Measurements from ENCODE around the gene EPB41L4A. TPM values are rescaled to one million over a fixed set of nuclear protein-coding genes. Genes with fewer than 3 reads are reported as not detected.

Gene EPB41L4A
- total RNA-seq, 1 donor from 2014 or later, result 27.5 TPM

- Histone ChIP-seq H3K4me1 (no peaks in the 10 kb centered on the region), H3K4me3 (no peak overlapping the region), H3K9me3 (no peaks in the 10 kb centered on the region), H3K27ac (no peak overlapping the region), H3K27me3 (no peaks in the 10 kb centered on the region), H3K36me3 (no peaks in the 10 kb centered on the region)
- DNase-seq (ENCODE audit: extremely low spot score in 2 of 2), result no peak
- TF ChIP-seq POLR2A (IDR thresholded peaks at IDR 0.05) (no peak), POLR2AphosphoS5 (IDR thresholded peaks at IDR 0.05; ENCODE audit: insufficient read depth in 1 of 2, low read depth in 1 of 2) (no peak), CTCF (IDR thresholded peaks at IDR 0.05) (no peak)
- intact Hi-C loops (cut with DNase I), result no loop called here
Measured at GRCh38 chr5:112121258-112121657, 297.8 kb downstream of the EPB41L4A start.

GRCh38 chr5:112119969-112120368 is 299.1 kb downstream of the EPB41L4A start:
- intact Hi-C loops (cut with DNase I), result no loop called here
- TF ChIP-seq POLR2A (IDR thresholded peaks at IDR 0.05), result no peak
- no peak for TF ChIP-seq POLR2AphosphoS5 (IDR thresholded peaks at IDR 0.05; ENCODE audit: insufficient read depth in 1 of 2, low read depth in 1 of 2)
- no peak for TF ChIP-seq CTCF (IDR thresholded peaks at IDR 0.05)
- no peaks in the 10 kb centered on the region for H3K36me3 ChIP-seq
- no peaks in the 10 kb centered on the region for H3K27me3 ChIP-seq
- no peak overlapping the region for H3K27ac ChIP-seq
- H3K4me1 ChIP-seq, result no peaks in the 10 kb centered on the region
- no peak overlapping the region for H3K4me3 ChIP-seq
- DNase-seq (ENCODE audit: extremely low spot score in 2 of 2), result no peak
- H3K9me3 ChIP-seq, result no peaks in the 10 kb centered on the region

DNA sequence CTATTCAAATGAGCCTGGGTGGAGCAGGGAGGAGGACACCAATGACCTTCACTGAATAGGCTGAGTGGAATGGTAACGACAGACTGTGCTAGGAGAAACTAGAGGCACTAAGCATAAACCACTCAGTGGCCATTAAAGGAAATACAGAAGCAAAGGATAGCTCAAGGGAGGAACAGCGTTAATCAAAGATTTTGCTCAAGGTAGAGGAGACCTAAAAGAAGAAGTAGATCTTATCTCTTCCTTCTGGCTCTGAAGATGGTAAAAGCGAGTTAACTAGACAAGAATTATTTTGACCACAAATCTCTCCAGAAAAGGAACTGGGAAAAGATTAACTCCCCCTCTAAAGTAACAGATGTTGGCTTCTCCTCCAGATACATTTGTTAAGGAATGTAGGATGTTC is 299.6 kb downstream of the EPB41L4A start:
- TF ChIP-seq CTCF (IDR thresholded peaks at IDR 0.05) (no peak), POLR2A (IDR thresholded peaks at IDR 0.05) (no peak), POLR2AphosphoS5 (IDR thresholded peaks at IDR 0.05; ENCODE audit: insufficient read depth in 1 of 2, low read depth in 1 of 2) (no peak)
- H3K27me3 ChIP-seq, result no peaks in the 10 kb centered on the region
- H3K4me3 ChIP-seq, result no peak overlapping the region
- DNase-seq (ENCODE audit: extremely low spot score in 2 of 2), result no peak
- no peaks in the 10 kb centered on the region for H3K9me3 ChIP-seq
- H3K36me3 ChIP-seq, result no peaks in the 10 kb centered on the region
- intact Hi-C loops (cut with DNase I), result no loop called here
- H3K4me1 ChIP-seq, result no peaks in the 10 kb centered on the region
- H3K27ac ChIP-seq, result no peak overlapping the region

GRCh38 chr5:112117551-112117950 is 301.5 kb downstream of the EPB41L4A start:
- H3K27me3 ChIP-seq, result no peaks in the 10 kb centered on the region
- DNase-seq (ENCODE audit: extremely low spot score in 2 of 2), result no peak
- no peaks in the 10 kb centered on the region for H3K9me3 ChIP-seq
- intact Hi-C loops (cut with DNase I), result no loop called here
- no peaks in the 10 kb centered on the region for H3K4me1 ChIP-seq
- H3K36me3 ChIP-seq, result no peaks in the 10 kb centered on the region
- TF ChIP-seq POLR2A (IDR thresholded peaks at IDR 0.05) (no peak), POLR2AphosphoS5 (IDR thresholded peaks at IDR 0.05; ENCODE audit: insufficient read depth in 1 of 2, low read depth in 1 of 2) (no peak), CTCF (IDR thresholded peaks at IDR 0.05) (no peak)
- no peak overlapping the region for H3K4me3 ChIP-seq
- no peak overlapping the region for H3K27ac ChIP-seq

- no peaks in the 10 kb centered on the region for H3K27me3 ChIP-seq
- no peak overlapping the region for H3K27ac ChIP-seq
- no peak for TF ChIP-seq POLR2AphosphoS5 (IDR thresholded peaks at IDR 0.05; ENCODE audit: insufficient read depth in 1 of 2, low read depth in 1 of 2)
- no peak for TF ChIP-seq POLR2A (IDR thresholded peaks at IDR 0.05)
- TF ChIP-seq CTCF (IDR thresholded peaks at IDR 0.05), result no peak
- no peak for DNase-seq (ENCODE audit: extremely low spot score in 2 of 2)
- no peaks in the 10 kb centered on the region for H3K9me3 ChIP-seq
- no peaks in the 10 kb centered on the region for H3K4me1 ChIP-seq
- H3K36me3 ChIP-seq, result no peaks in the 10 kb centered on the region
- H3K4me3 ChIP-seq, result no peak overlapping the region
- intact Hi-C loops (cut with DNase I), result no loop called here
Measured at GRCh38 chr5:112116371-112116770, 302.7 kb downstream of the EPB41L4A start.
